GM08714 (cell line): ENCODE measurements around the gene CIART.

ENCODE experiments used
- H3K4me3 ChIP-seq: fragments of 200-500 bp; sonication (Bioruptor generic); 2 replicates; pipeline ENCODE4 v1.5.1; 2014; ENCODE audit warnings: mild to moderate bottlenecking, low read length, inconsistent platforms
- ZNF274 ChIP-seq: IDR thresholded peaks from 2 replicates; pipeline ENCODE4 v1.6.1; 2012; ENCODE audit warnings: mild to moderate bottlenecking, low read depth, low read length

The CIART gene

GRCh38 chr1:150256554-150257341, 25.6 kb upstream of the CIART start:
- H3K4me3 ChIP-seq = no peak overlapping the region
- TF ChIP-seq ZNF274 = no peak

- no peak for TF ChIP-seq ZNF274
- H3K4me3 ChIP-seq = no peak within 1 kb of the TSS
Measured at GRCh38 chr1:150257624-150258585, 24.4 kb upstream of the CIART start, which contains the start of gene CA14. TSS of gene CA14 (plus strand) at chr1:150257774. CDS start at chr1:150258129, 355 bp downstream.

GRCh38 chr1:150259217-150259616, 23.1 kb upstream of the CIART start:
- TF ChIP-seq ZNF274 = no peak
- no peak overlapping the region for H3K4me3 ChIP-seq

- no peak overlapping the region for H3K4me3 ChIP-seq
- TF ChIP-seq ZNF274 = no peak
Measured at GRCh38 chr1:150259758-150260669, 22.3 kb upstream of the CIART start.

GRCh38 chr1:150261367-150261766, 21.0 kb upstream of the CIART start:
- TF ChIP-seq ZNF274 = no peak

GRCh38 chr1:150262388-150263320, 19.7 kb upstream of the CIART start:
- no peak for TF ChIP-seq ZNF274
- no peak overlapping the region for H3K4me3 ChIP-seq

More at GRCh38 chr1:150261367-150261766, 21.0 kb upstream of the CIART start:
- H3K4me3 ChIP-seq = no peak overlapping the region

- no peak overlapping the region for H3K4me3 ChIP-seq
- no peak for TF ChIP-seq ZNF274
Measured at GRCh38 chr1:150263549-150263948, 18.8 kb upstream of the CIART start.

- H3K4me3 ChIP-seq = peak overlapping the region; percentile 68
- no peak for TF ChIP-seq ZNF274
Measured at GRCh38 chr1:150267896-150268295, 14.5 kb upstream of the CIART start.

- TF ChIP-seq ZNF274 = no peak
- peak overlapping the region; percentile 68 for H3K4me3 ChIP-seq
Measured at GRCh38 chr1:150268340-150268704, 14.0 kb upstream of the CIART start.

GRCh38 chr1:150268705-150269403, 13.5 kb upstream of the CIART start, which contains the start of gene APH1A:
TSS of gene APH1A (minus strand) at chr1:150269016. CDS start at chr1:150268810, 206 bp downstream.
- peak within 1 kb of the TSS; percentile 68 for H3K4me3 ChIP-seq
- TF ChIP-seq ZNF274 = no peak

- H3K4me3 ChIP-seq = peak overlapping the region; percentile 68
- TF ChIP-seq ZNF274 = no peak
Measured at GRCh38 chr1:150269451-150269850, 12.9 kb upstream of the CIART start.
